Measurements from ENCODE around the gene HOXD1. TPM values are rescaled to one million over a fixed set of nuclear protein-coding genes. Genes with fewer than 3 reads are reported as not detected.

HOXD1 gene
- polyA plus RNA-seq, 1 of the 3 experiments (the other 2 are of a cell fraction), result not detected

GRCh38 chr2:176151442-176152287 is 36.8 kb upstream of the HOXD1 start, which contains the start of gene HOXD4:
Gene HOXD4, plus strand, starts transcription at chr2:176151550. Its CDS starts 84 bp downstream, at chr2:176151634.
- H3K9me2 ChIP-seq, result no peaks in the 10 kb centered on the region
- no peaks in the 10 kb centered on the region for H3K27me3 ChIP-seq (ENCODE audit: insufficient read depth)
- no peaks in the 10 kb centered on the region for H3K79me2 ChIP-seq (ENCODE audit: insufficient read depth)
- H2AFZ ChIP-seq (ENCODE audit: low read depth), result no peak within 1 kb of the TSS
- H3K36me3 ChIP-seq (replicated peaks in 1 of 2; ENCODE audit: control insufficient read depth in 1 of 2, insufficient read depth in 2 of 2, low read length in 1 of 2), result peaks cover 0 to 27% of the 10 kb centered on the region in 2 experiments
- CTCF ChIA-PET, result interaction anchor here (0.9 to 4.4 kb wide), 3 partner anchors 12 to 403 kb away, joined by 3 to 24 read pairs (median 5); no protein-coding TSS in a partner anchor
- H3K27ac ChIP-seq (ENCODE audit: low read depth in 2 of 2, low read length in 1 of 2), result no peak within 1 kb of the TSS
- no peaks in the 10 kb centered on the region for H3K9me3 ChIP-seq
- no peak within 1 kb of the TSS for H3K4me3 ChIP-seq (ENCODE audit: low read depth in 2 of 2, low read length in 1 of 2)
- WGBS (ENCODE audit: low lambda C conversion rate), result 95% methylated on average over 42 of the region's 55 CpGs
- peaks cover 0 to 11% of the 10 kb centered on the region in 2 experiments; a peak in 1 of 4 replicates for H3K4me1 ChIP-seq (ENCODE audit: control insufficient read depth in 1 of 2, insufficient read depth in 2 of 2, low read depth in 1 of 2, low read length in 1 of 2)
- no peaks in the 10 kb centered on the region for H3F3A ChIP-seq (replicated peaks; ENCODE audit: insufficient read depth)
- H3K9ac ChIP-seq, result no peak within 1 kb of the TSS
- TF ChIP-seq EZH2phosphoT487 (IDR thresholded peaks at IDR 0.05; ENCODE audit: borderline replicate concordance, low read depth) (no peak), SIN3A (IDR thresholded peaks at IDR 0.05; ENCODE audit: borderline replicate concordance, low read depth, low read length) (no peak), MAX (IDR thresholded peaks at IDR 0.05; ENCODE audit: low read depth) (no peak), CHD2 (IDR thresholded peaks at IDR 0.05; ENCODE audit: low read length, partially characterized antibody) (no peak), IRF3 (IDR thresholded peaks at IDR 0.05; ENCODE audit: low read depth, low read length) (no peak), FOXJ3 (CRISPR knock-in tag; IDR thresholded peaks at IDR 0.05) (no peak), TCF12 (IDR thresholded peaks at IDR 0.05) (no peak), JUND (IDR thresholded peaks at IDR 0.05) (no peak), RFX5 (IDR thresholded peaks at IDR 0.05; ENCODE audit: low read length) (no peak), NFIC (IDR thresholded peaks at IDR 0.05; ENCODE audit: borderline replicate concordance) (no peak), CTCF (IDR thresholded peaks at IDR 0.05) (no peak), MXI1 (IDR thresholded peaks at IDR 0.05; ENCODE audit: low read depth, low read length) (no peak), ELF1 (IDR thresholded peaks at IDR 0.05) (no peak), POLR2AphosphoS5 (IDR thresholded peaks at IDR 0.05; ENCODE audit: low read depth, low read length) (no peak), RCOR1 (IDR thresholded peaks at IDR 0.05; ENCODE audit: low read length) (no peak), RXRA (IDR thresholded peaks at IDR 0.05; ENCODE audit: borderline replicate concordance, low read depth) (no peak), GATA2 (CRISPR knock-in tag; IDR thresholded peaks at IDR 0.05) (no peak), REST (IDR thresholded peaks at IDR 0.05; ENCODE audit: low read depth, low read length) (no peak)
- no peaks in the 10 kb centered on the region for H4K20me1 ChIP-seq (ENCODE audit: insufficient read depth)
- H3K4me2 ChIP-seq, result no peak within 1 kb of the TSS
- POLR2A ChIA-PET, result no interaction called here
- no peak for DNase-seq

All from SK-N-SH (cell line).